Smooth muscle cell (in vitro differentiated cells): ENCODE data around the gene AP2M1. TPM values are rescaled to one million over a fixed set of nuclear protein-coding genes. Genes with fewer than 3 reads are reported as not detected.

Experiments
- DNase-seq: peaks from one replicate; lab custom pipeline; 2025; ENCODE audit not compliant: unreplicated experiment; lab: John Stamatoyannopoulos, UW
- H2AFZ ChIP-seq: fragments of 200-600 bp; sonication (generic); 2 replicates; pipeline ENCODE4 v1.6.0; 2016; ENCODE audit warnings: antibody characterized with exemption, low read depth, mild to moderate bottlenecking
- H3F3A ChIP-seq: fragments of 200-600 bp; sonication (generic); 2 replicates; pipeline ENCODE4 v1.6.0; 2017; ENCODE audit warnings: antibody characterized with exemption, low read depth
- H3K27ac ChIP-seq: fragments of 200-600 bp; sonication (generic); 2 replicates; pipeline ENCODE4 v1.5.1; 2016; ENCODE audit warnings: low read depth, mild to moderate bottlenecking
- H3K27me3 ChIP-seq: fragments of 200-600 bp; sonication (generic); 2 replicates; pipeline ENCODE4 v1.6.1; 2016; ENCODE audit warnings: low read depth, mild to moderate bottlenecking
- H3K36me3 ChIP-seq: fragments of 200-600 bp; sonication (generic); 2 replicates; pipeline ENCODE4 v1.5.1; 2016; ENCODE audit warnings: low read depth
- H3K4me1 ChIP-seq: fragments of 200-600 bp; sonication (generic); 2 replicates; pipeline ENCODE4 v1.5.1; 2016; ENCODE audit warnings: low read depth
- H3K4me2 ChIP-seq: fragments of 200-600 bp; sonication (generic); 2 replicates; pipeline ENCODE4 v1.6.0; 2016; ENCODE audit warnings: mild to moderate bottlenecking
- H3K4me3 ChIP-seq: fragments of 200-600 bp; sonication (generic); 2 replicates; pipeline ENCODE4 v1.5.1; 2016; ENCODE audit warnings: mild to moderate bottlenecking
- H3K79me2 ChIP-seq: fragments of 200-600 bp; sonication (generic); 2 replicates; pipeline ENCODE4 v1.6.0; 2016; ENCODE audit warnings: low read depth, mild to moderate bottlenecking
- H3K9ac ChIP-seq: fragments of 200-600 bp; sonication (generic); 2 replicates; pipeline ENCODE4 v1.6.0; 2016; ENCODE audit warnings: low read depth
- H3K9me3 ChIP-seq: fragments of 200-600 bp; sonication (generic); replicated peaks from 2 replicates; pipeline ENCODE4 v1.5.1; 2016; ENCODE audit warnings: low read depth
- H4K20me1 ChIP-seq: fragments of 200-600 bp; sonication (generic); 2 replicates; pipeline ENCODE4 v1.6.0; 2016; ENCODE audit warnings: low read depth
- CTCF ChIP-seq: fragments of 200-600 bp; sonication (generic); IDR thresholded peaks from 2 replicates; pipeline ENCODE4 v1.5.1; 2017; ENCODE audit warnings: borderline replicate concordance, mild to moderate bottlenecking, antibody characterized with exemption; ENCODE audit not compliant: insufficient read depth, poor library complexity, severe bottlenecking
- WGBS: methylation state at CpG from one replicate; pipeline ENCODE4 v1.1.7; 2016; ENCODE audit warnings: low lambda C conversion rate; 5-methylcytosine and 5-hydroxymethylcytosine counted together
- polyA plus RNA-seq: library from polyadenylated mRNA; unstranded; fragments of >200 nt; fragmentation: Nextera tagmentation; extraction: Ambion mirVana; gene quantifications from 2 replicates; pipeline ENCODE4 v1.2.1, GENCODE V29; 2016
- total RNA-seq: library from RNA; depleted of rRNA; stranded (reverse); fragments of >200 nt; gene quantifications from 2 replicates; pipeline ENCODE4 v1.2.3, GENCODE V29; 2014

Gene AP2M1
- total and polyA plus RNA-seq, 2 experiments from 2014 or later = 444 to 784 TPM

GRCh38 chr3:184230081-184230602 is 55.5 kb downstream of the AP2M1 start:
- Histone ChIP-seq H3K27ac (no peak overlapping the region), H3K27me3 (peaks cover 94% of the 10 kb centered on the region), H2AFZ (no peak overlapping the region), H3K4me1 (peaks cover 9% of the 10 kb centered on the region), H3K79me2 (no peaks in the 10 kb centered on the region), H3K9me3 (no peaks in the 10 kb centered on the region), H3K9ac (no peak overlapping the region), H3F3A (no peaks in the 10 kb centered on the region), H3K4me2 (peak overlapping the region; percentile 86), H4K20me1 (no peaks in the 10 kb centered on the region), H3K36me3 (no peaks in the 10 kb centered on the region), H3K4me3 (peak overlapping the region; percentile 43)
- DNase-seq = no peak
- WGBS = 3% methylated on average over 26 of the region's 61 CpGs
- TF ChIP-seq CTCF = no peak

GRCh38 chr3:184230603-184231528 is 56.2 kb downstream of the AP2M1 start:
- 15% methylated on average over 56 of the region's 79 CpGs for WGBS
- Histone ChIP-seq H3K36me3 (no peaks in the 10 kb centered on the region), H3F3A (no peaks in the 10 kb centered on the region), H2AFZ (no peak overlapping the region), H3K4me3 (peak overlapping the region; percentile 43), H3K79me2 (no peaks in the 10 kb centered on the region), H3K4me2 (peak overlapping the region; percentile 86), H3K9ac (no peak overlapping the region), H3K9me3 (no peaks in the 10 kb centered on the region), H3K27ac (no peak overlapping the region), H3K27me3 (peaks cover 87% of the 10 kb centered on the region), H4K20me1 (no peaks in the 10 kb centered on the region), H3K4me1 (peaks cover 9% of the 10 kb centered on the region)
- DNase-seq = no peak
- no peak for TF ChIP-seq CTCF

- H4K20me1 ChIP-seq = no peaks in the 10 kb centered on the region
- peaks cover 79% of the 10 kb centered on the region for H3K27me3 ChIP-seq
- no peak overlapping the region for H2AFZ ChIP-seq
- peaks cover 9% of the 10 kb centered on the region for H3K4me1 ChIP-seq
- H3K4me2 ChIP-seq = no peak overlapping the region
- H3K27ac ChIP-seq = no peak overlapping the region
- TF ChIP-seq CTCF = no peak
- H3K36me3 ChIP-seq = no peaks in the 10 kb centered on the region
- no peak for DNase-seq
- H3K9me3 ChIP-seq = no peaks in the 10 kb centered on the region
- no peak overlapping the region for H3K4me3 ChIP-seq
- H3F3A ChIP-seq = no peaks in the 10 kb centered on the region
- WGBS = 76% methylated on average over 3 of the region's 3 CpGs
- no peak overlapping the region for H3K9ac ChIP-seq
- no peaks in the 10 kb centered on the region for H3K79me2 ChIP-seq
Observed at GRCh38 chr3:184231671-184232070, 57.0 kb downstream of the AP2M1 start.
